Measurements from ENCODE around the gene SAP30. TPM values are rescaled to one million over a fixed set of nuclear protein-coding genes. Genes with fewer than 3 reads are reported as not detected.

SAP30 gene
- total RNA-seq, 1 experiment from 2014 or later: 13.5 TPM

DNA sequence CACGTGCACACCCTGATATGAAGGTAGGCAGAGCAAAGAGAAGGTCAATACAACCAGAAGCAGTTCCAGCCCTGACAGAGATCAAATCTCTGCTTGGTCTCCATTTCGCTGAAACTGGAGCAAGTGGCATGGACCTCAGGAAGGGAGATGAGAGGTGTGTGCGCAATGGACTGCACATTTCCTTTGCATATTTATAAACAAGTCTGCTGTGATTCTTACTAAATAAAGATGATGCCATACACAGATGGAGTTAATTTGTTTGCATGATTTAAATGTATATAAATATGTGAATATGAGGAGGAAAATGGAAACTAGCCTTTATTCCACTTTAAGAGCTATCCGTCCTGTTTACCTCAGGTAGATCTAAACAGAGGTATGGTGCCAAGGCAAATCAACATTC lies 30.3 kb downstream of the SAP30 start:
- H3K4me3 Mint-ChIP-seq: no peak overlapping the region
- Histone ChIP-seq H3K14ac (ENCODE audit: insufficient read depth, low read length) (no peak overlapping the region), H3K4me2 (ENCODE audit: insufficient read depth, insufficient read length, low read length) (no peak overlapping the region), H3K79me1 (ENCODE audit: insufficient read depth, low read depth, low read length, poor library complexity, severe bottlenecking) (no peaks in the 10 kb centered on the region), H2AFZ (ENCODE audit: low read length) (no peak overlapping the region), H3K27ac (ENCODE audit: insufficient read length, low read depth, low read length) (no peak overlapping the region), H3K23me2 (ENCODE audit: insufficient read length, low read depth, low read length, poor library complexity, severe bottlenecking) (no peaks in the 10 kb centered on the region), H3K18ac (ENCODE audit: insufficient read length, low read depth, low read length) (no peak overlapping the region), H3K9me3 (ENCODE audit: control insufficient read depth, low read depth, low read length) (no peaks in the 10 kb centered on the region), H3K27me3 (ENCODE audit: insufficient read depth, low read length) (no peaks in the 10 kb centered on the region), H4K91ac (ENCODE audit: insufficient read length, low read depth, low read length) (no peak overlapping the region), H3K9ac (ENCODE audit: extremely low read depth, insufficient read length, low read length) (no peak overlapping the region), H2BK5ac (ENCODE audit: insufficient read length, low read length) (no peak overlapping the region), H4K5ac (ENCODE audit: insufficient read length, low read depth, low read length) (no peak overlapping the region), H3K56ac (ENCODE audit: insufficient read length, low read depth, low read length) (no peak overlapping the region), H4K8ac (replicated peaks; ENCODE audit: insufficient read length, low read depth, low read length) (no peak overlapping the region), H2BK12ac (ENCODE audit: insufficient read length, low read depth, low read length) (no peak overlapping the region), H4K20me1 (ENCODE audit: control insufficient read depth, insufficient read depth, insufficient read length) (no peaks in the 10 kb centered on the region), H3K23ac (ENCODE audit: insufficient read length, low read depth, low read length) (no peak overlapping the region), H2BK20ac (ENCODE audit: low read depth, low read length, poor library complexity, severe bottlenecking) (no peak overlapping the region), H3K4ac (ENCODE audit: low read depth, low read length) (no peak overlapping the region), H3K4me1 (ENCODE audit: insufficient read depth, low read length) (no peaks in the 10 kb centered on the region), H2AK5ac (ENCODE audit: insufficient read length, low read length) (no peak overlapping the region), H2BK15ac (ENCODE audit: low read depth, low read length) (no peak overlapping the region), H2BK120ac (ENCODE audit: low read depth, low read length, poor library complexity, severe bottlenecking) (no peak overlapping the region), H3T11ph (ENCODE audit: low read length) (no peak overlapping the region), H3K79me2 (ENCODE audit: insufficient read depth, low read length) (no peaks in the 10 kb centered on the region)
- no CpG with 5 or more reads among the region's 4 CpGs for WGBS (ENCODE audit: extremely low coverage, insufficient read length, low lambda C conversion rate)
- H3K36me3 Mint-ChIP-seq (ENCODE audit: insufficient read depth in 1 of 3, low read depth in 3 of 3): no peaks in the 10 kb centered on the region
- H3K9me3 Mint-ChIP-seq: no peaks in the 10 kb centered on the region
- DNase-seq: no peak
- H3K27me3 Mint-ChIP-seq (ENCODE audit: low read depth): no peaks in the 10 kb centered on the region
- TF ChIP-seq, protein P1, sequence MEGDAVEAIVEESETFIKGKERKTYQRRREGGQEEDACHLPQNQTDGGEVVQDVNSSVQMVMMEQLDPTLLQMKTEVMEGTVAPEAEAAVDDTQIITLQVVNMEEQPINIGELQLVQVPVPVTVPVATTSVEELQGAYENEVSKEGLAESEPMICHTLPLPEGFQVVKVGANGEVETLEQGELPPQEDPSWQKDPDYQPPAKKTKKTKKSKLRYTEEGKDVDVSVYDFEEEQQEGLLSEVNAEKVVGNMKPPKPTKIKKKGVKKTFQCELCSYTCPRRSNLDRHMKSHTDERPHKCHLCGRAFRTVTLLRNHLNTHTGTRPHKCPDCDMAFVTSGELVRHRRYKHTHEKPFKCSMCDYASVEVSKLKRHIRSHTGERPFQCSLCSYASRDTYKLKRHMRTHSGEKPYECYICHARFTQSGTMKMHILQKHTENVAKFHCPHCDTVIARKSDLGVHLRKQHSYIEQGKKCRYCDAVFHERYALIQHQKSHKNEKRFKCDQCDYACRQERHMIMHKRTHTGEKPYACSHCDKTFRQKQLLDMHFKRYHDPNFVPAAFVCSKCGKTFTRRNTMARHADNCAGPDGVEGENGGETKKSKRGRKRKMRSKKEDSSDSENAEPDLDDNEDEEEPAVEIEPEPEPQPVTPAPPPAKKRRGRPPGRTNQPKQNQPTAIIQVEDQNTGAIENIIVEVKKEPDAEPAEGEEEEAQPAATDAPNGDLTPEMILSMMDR (conservative IDR thresholded peaks at IDR 0.05): no peak
- H3K4me1 Mint-ChIP-seq: no peaks in the 10 kb centered on the region
- no peak overlapping the region for H3K27ac Mint-ChIP-seq
